ENCODE measurements around the gene NWD2. TPM values are rescaled to one million over a fixed set of nuclear protein-coding genes. Genes with fewer than 3 reads are reported as not detected.

NWD2 gene
- total RNA-seq, 2 experiments from 2014 or later, result not detected

DNA sequence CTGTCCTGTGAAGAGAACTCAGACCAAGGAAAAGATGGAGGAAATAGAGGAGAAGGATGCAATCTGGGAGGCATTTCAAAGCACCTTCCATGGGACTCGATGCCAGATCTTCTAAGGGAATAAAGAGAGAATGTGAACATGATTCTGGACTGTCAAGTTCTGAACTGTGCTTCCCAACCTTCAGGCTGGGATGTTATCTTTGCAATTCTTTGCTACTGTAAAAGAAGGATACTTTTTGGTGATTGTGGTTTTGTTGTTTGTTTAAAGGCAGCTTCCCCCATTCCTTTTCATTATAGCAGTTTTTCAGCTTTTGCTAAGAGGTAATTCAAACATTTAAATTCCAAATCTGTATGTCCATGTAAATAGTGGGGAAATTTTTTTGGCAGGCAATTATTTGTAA, 217.3 kb downstream of the NWD2 start:
- peaks cover 36% of the 10 kb centered on the region for H3K27me3 Mint-ChIP-seq
- H3K27ac Mint-ChIP-seq, result no peak overlapping the region
- no peaks in the 10 kb centered on the region for H3K36me3 Mint-ChIP-seq (ENCODE audit: low read depth)
- Histone ChIP-seq H3K27me3 (ENCODE audit: control insufficient read depth in 1 of 2, insufficient read depth in 2 of 2, low read length in 2 of 2) (peaks cover 2 to 8% of the 10 kb centered on the region in 2 experiments), H3K9me3 (ENCODE audit: control insufficient read depth in 1 of 2, insufficient read depth in 1 of 2, low read length in 2 of 2) (no peaks in the 10 kb centered on the region), H3K36me3 (ENCODE audit: insufficient read depth, low read length) (no peaks in the 10 kb centered on the region), H3K4me1 (ENCODE audit: insufficient read depth, low read length) (no peaks in the 10 kb centered on the region), H3K27ac (ENCODE audit: low read depth in 1 of 2, low read length in 2 of 2) (no peak overlapping the region), H3K4me3 (ENCODE audit: low read length) (no peak overlapping the region)
- H3K9me3 Mint-ChIP-seq, result no peaks in the 10 kb centered on the region
- H3K4me1 Mint-ChIP-seq (ENCODE audit: low read depth), result no peaks in the 10 kb centered on the region
- no peak for DNase-seq
- POLR2A ChIA-PET, result no interaction called here
- TF ChIP-seq CTCF (IDR thresholded peaks at IDR 0.05), result no peak
- no peak for ATAC-seq (ENCODE audit: poor library complexity)
- intact Hi-C loops (cut with DNase I, micrococcal nuclease), result no loop called here
- no peak overlapping the region for H3K4me3 Mint-ChIP-seq
- CTCF ChIA-PET, result no interaction called here

DNA sequence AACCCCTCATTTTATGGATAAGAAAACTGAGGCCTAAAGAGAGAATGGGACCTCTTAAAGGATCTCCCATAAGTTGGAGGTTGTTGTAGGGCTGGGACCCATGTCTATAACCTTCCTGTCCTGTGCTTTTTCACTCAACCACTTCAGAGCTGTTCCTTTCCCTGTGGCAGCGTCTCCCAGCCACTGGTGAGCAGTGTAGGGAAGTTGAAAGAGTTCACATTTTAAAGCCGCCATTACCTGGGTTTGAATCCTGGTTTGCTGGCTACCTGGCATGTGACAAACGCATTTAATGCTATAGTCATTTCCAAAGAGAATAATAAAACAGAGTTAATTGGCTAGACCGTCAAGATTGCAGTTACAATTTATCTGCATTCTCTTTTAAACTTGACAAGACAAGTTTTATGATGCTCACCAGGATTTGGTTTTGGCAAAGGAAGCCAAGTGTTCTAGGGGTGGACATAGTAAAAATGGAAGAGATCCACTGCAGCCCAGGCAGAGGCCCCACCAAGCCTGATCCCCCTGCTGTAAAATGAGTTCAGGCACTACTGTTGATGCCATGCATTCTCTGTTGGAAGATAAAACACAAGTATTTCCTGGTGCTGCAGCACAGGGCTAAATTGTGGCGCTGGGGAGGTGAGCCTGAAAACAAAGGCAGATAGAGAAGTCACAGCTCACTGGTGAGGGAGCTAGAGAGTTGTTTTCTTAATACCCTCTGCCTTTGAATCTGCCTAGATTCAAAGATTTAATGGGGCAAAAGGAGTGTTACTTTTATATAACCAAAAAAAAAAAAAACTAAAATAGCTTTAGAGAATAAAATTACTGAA, 218.7 kb downstream of the NWD2 start:
- Mint-ChIP-seq H3K9me3 (no peaks in the 10 kb centered on the region), H3K4me1 (ENCODE audit: low read depth) (no peaks in the 10 kb centered on the region), H3K36me3 (ENCODE audit: low read depth) (no peaks in the 10 kb centered on the region), H3K4me3 (no peak overlapping the region), H3K27ac (no peak overlapping the region), H3K27me3 (peaks cover 27% of the 10 kb centered on the region)
- no peaks in the 10 kb centered on the region for H3K36me3 ChIP-seq (ENCODE audit: insufficient read depth, low read length)
- no peak for TF ChIP-seq CTCF (IDR thresholded peaks at IDR 0.05)
- no peak for ATAC-seq (ENCODE audit: poor library complexity)
- peaks cover 2 to 4% of the 10 kb centered on the region in 2 experiments for H3K27me3 ChIP-seq (ENCODE audit: control insufficient read depth in 1 of 2, insufficient read depth in 2 of 2, low read length in 2 of 2)
- H3K4me3 ChIP-seq (ENCODE audit: low read length), result no peak overlapping the region
- H3K27ac ChIP-seq (ENCODE audit: low read depth in 1 of 2, low read length in 2 of 2), result no peak overlapping the region
- DNase-seq, result no peak
- ChIA-PET CTCF (interaction anchor here (0.6 kb wide), 1 partner anchor 935 kb away, joined by 3 read pairs; no protein-coding TSS in a partner anchor), POLR2A (no interaction called here)
- H3K4me1 ChIP-seq (ENCODE audit: insufficient read depth, low read length), result no peaks in the 10 kb centered on the region
- H3K9me3 ChIP-seq (ENCODE audit: control insufficient read depth in 1 of 2, insufficient read depth in 1 of 2, low read length in 2 of 2), result no peaks in the 10 kb centered on the region
- intact Hi-C loops (cut with DNase I, micrococcal nuclease), result no loop called here

DNA sequence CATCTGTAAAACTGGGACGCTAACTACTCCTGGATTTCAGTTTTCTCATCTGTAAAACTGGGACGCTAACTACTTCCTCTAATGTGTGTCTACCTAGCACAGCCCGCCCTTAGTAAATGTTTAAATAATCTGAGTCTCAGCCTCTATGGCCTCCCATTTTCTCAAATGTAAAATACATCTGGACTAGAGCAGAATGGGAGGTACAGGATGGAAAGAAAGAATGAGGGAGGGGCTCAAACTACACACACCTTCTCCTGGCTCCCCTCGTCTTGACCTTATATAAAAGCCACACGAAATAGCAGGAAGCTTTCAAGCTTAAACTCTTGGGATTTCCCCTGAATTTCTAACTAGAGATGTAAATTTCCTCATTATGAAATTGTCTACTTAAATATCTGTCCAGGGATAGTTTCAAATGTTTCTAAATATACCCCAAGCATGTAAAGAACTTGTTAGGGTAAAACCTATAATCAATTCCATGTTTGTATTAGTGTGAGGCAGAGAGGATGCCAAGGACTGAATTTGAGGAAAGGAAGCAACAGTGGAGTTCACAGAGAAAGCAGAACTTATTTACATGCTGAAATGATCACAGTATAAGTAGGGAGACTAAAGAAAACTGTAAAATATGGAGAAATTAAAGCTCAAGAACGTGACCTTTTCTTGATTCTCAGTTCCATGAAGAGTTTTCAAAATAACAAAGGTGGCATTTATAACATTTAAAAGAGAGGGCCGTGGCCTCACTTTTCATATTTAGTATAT, 220.0 kb downstream of the NWD2 start:
- POLR2A ChIA-PET, result interaction anchor here (1.4 kb wide), 1 partner anchor 11 kb away, joined by 4 read pairs; a partner anchor contains a TSS

More for the DNA sequence above, 220.0 kb downstream of the NWD2 start:
- Mint-ChIP-seq H3K4me3 (no peak overlapping the region), H3K4me1 (ENCODE audit: low read depth) (no peaks in the 10 kb centered on the region), H3K27me3 (peaks cover 18% of the 10 kb centered on the region), H3K9me3 (no peaks in the 10 kb centered on the region), H3K27ac (no peak overlapping the region), H3K36me3 (ENCODE audit: low read depth) (no peaks in the 10 kb centered on the region)
- DNase-seq (no peak), ATAC-seq (ENCODE audit: poor library complexity) (no peak)
- TF ChIP-seq CTCF (IDR thresholded peaks at IDR 0.05), result no peak
- Histone ChIP-seq H3K9me3 (ENCODE audit: control insufficient read depth in 1 of 2, insufficient read depth in 1 of 2, low read length in 2 of 2) (no peaks in the 10 kb centered on the region), H3K4me1 (ENCODE audit: insufficient read depth, low read length) (no peaks in the 10 kb centered on the region), H3K27me3 (ENCODE audit: control insufficient read depth in 1 of 2, insufficient read depth in 2 of 2, low read length in 2 of 2) (peaks cover 2 to 4% of the 10 kb centered on the region in 2 experiments), H3K36me3 (ENCODE audit: insufficient read depth, low read length) (no peaks in the 10 kb centered on the region), H3K4me3 (ENCODE audit: low read length) (no peak overlapping the region), H3K27ac (ENCODE audit: low read depth in 1 of 2, low read length in 2 of 2) (no peak overlapping the region)
- intact Hi-C loops (cut with DNase I, micrococcal nuclease), result no loop called here
- CTCF ChIA-PET, result no interaction called here

All from CD4-positive, alpha-beta T cell (primary cell).